SK-N-SH (cell line): ENCODE measurements around the gene ACAT2. TPM values are rescaled to one million over a fixed set of nuclear protein-coding genes. Genes with fewer than 3 reads are reported as not detected.
"Not testable (repeated sequence)": the region's sequence is repeated elsewhere in the genome, so short reads cannot be mapped to it uniquely, and the experiment has no call there.

Experiments used
- CTCF ChIA-PET: fragments of 300-600, 350-600 bp; formaldehyde crosslinking; extraction: SDS; loops from one replicate; lab custom pipeline; 2021; lab: Yijun Ruan, JAX
- POLR2A ChIA-PET: fragments of 350-600 bp; sonication (Branson Sonifier 250); formaldehyde crosslinking; extraction: SDS; loops from one replicate; lab custom pipeline; 2020; ENCODE audit warnings: antibody characterized with exemption, inconsistent platforms; lab: Yijun Ruan, JAX
- DNase-seq: peaks from one replicate; pipeline ENCODE4 v3.0.0; 2012
- H2AFZ ChIP-seq: fragments of 200-600 bp; sonication (generic); 2 replicates; pipeline ENCODE4 v1.8.1; 2016; ENCODE audit warnings: antibody characterized with exemption, mild to moderate bottlenecking, low read depth
- H3F3A ChIP-seq: fragments of 200-600 bp; sonication (generic); replicated peaks from 2 replicates; pipeline ENCODE3; 2016; ENCODE audit warnings: antibody characterized with exemption, mild to moderate bottlenecking; ENCODE audit not compliant: insufficient read depth
- H3K27ac ChIP-seq, 2 experiments: fragments of 200-500 bp in 1 of 2; fragments of 200-600 bp in 1 of 2; sonication (Bioruptor generic) in 1 of 2; sonication (generic), shearing (Covaris generic) in 1 of 2; 2 replicates each; pipeline versions ENCODE4 v1.5.1 to v1.6.1; 2014 to 2016; ENCODE audit warnings: low read depth in 2 of 2, inconsistent platforms in 1 of 2, low read length in 1 of 2, mild to moderate bottlenecking in 1 of 2, mixed read lengths in 1 of 2
- H3K27me3 ChIP-seq: fragments of 200-600 bp; sonication (generic), shearing (Covaris generic); 2 replicates; pipeline ENCODE4 v1.6.1; 2016; ENCODE audit warnings: mixed run types; ENCODE audit not compliant: insufficient read depth
- H3K36me3 ChIP-seq, 2 experiments: fragments of 200-500 bp in 1 of 2; fragments of 200-600 bp in 1 of 2; sonication (Bioruptor generic) in 1 of 2; sonication (generic) in 1 of 2; replicated peaks in 1 of 2; 2 replicates each; pipeline versions ENCODE3 to v1.5.1; 2014 to 2016; ENCODE audit warnings: low read length in 1 of 2, mild to moderate bottlenecking in 1 of 2; ENCODE audit not compliant: insufficient read depth in 2 of 2, control insufficient read depth in 1 of 2
- H3K4me1 ChIP-seq, 2 experiments: fragments of 200-500 bp in 1 of 2; fragments of 200-600 bp in 1 of 2; sonication (Bioruptor generic) in 1 of 2; sonication (generic), shearing (Covaris generic) in 1 of 2; 2 replicates each; pipeline versions ENCODE4 v1.5.1 to v1.6.1; 2014 to 2016; ENCODE audit warnings: low read depth in 1 of 2, low read length in 1 of 2, mixed run types in 1 of 2; ENCODE audit not compliant: insufficient read depth in 2 of 2, control insufficient read depth in 1 of 2
- H3K4me2 ChIP-seq: fragments of 200-600 bp; sonication (generic), shearing (Covaris generic); 2 replicates; pipeline ENCODE4 v1.6.1; 2017; ENCODE audit warnings: mixed run types
- H3K4me3 ChIP-seq, 2 experiments: fragments of 200-500 bp in 1 of 2; fragments of 200-600 bp in 1 of 2; sonication (Bioruptor generic) in 1 of 2; sonication (generic), shearing (Covaris generic) in 1 of 2; 2 replicates each; pipeline versions ENCODE4 v1.5.1 to v1.8.1; 2014 to 2016; ENCODE audit warnings: low read depth in 2 of 2, inconsistent platforms in 1 of 2, low read length in 1 of 2, mild to moderate bottlenecking in 1 of 2, mixed read lengths in 1 of 2, moderate library complexity in 1 of 2
- H3K79me2 ChIP-seq: fragments of 200-600 bp; sonication (generic); 2 replicates; pipeline ENCODE4 v1.8.1; 2017; ENCODE audit warnings: mild to moderate bottlenecking; ENCODE audit not compliant: insufficient read depth
- H3K9ac ChIP-seq: fragments of 200-600 bp; sonication (generic); 2 replicates; pipeline ENCODE4 v1.6.1; 2017; ENCODE audit warnings: mixed run types
- H3K9me2 ChIP-seq: fragments of 200-600 bp; sonication (generic); 2 replicates; pipeline ENCODE4 v1.6.1; 2017; ENCODE audit warnings: mixed run types
- H3K9me3 ChIP-seq: fragments of 200-600 bp; sonication (generic); 2 replicates; pipeline ENCODE4 v1.6.1; 2017; ENCODE audit warnings: mixed run types, mild to moderate bottlenecking, moderate library complexity
- H4K20me1 ChIP-seq: fragments of 200-600 bp; sonication (generic); 2 replicates; pipeline ENCODE4 v1.6.1; 2017; ENCODE audit warnings: mild to moderate bottlenecking, mixed run types; ENCODE audit not compliant: insufficient read depth
- EP300 ChIP-seq, 2 experiments: IDR thresholded peaks; 2 replicates each; pipeline versions ENCODE4 v1.4.0 to v1.6.1; 2012; ENCODE audit warnings: borderline replicate concordance in 1 of 2, low read depth in 1 of 2, low read length in 1 of 2
- FOSL2 ChIP-seq: IDR thresholded peaks from 2 replicates; pipeline ENCODE4 v1.4.0; 2012; ENCODE audit warnings: low read depth, mild to moderate bottlenecking, moderate library complexity, borderline replicate concordance
- FOXJ3 ChIP-seq: sonication (generic); formaldehyde crosslinking; IDR thresholded peaks from 2 replicates; pipeline ENCODE4 v1.5.1; 2020; ENCODE audit warnings: mild to moderate bottlenecking, missing genetic modification reagents
- IRF3 ChIP-seq: fragments of 150-350 bp; IDR thresholded peaks from 2 replicates; pipeline ENCODE4 v1.6.1; 2016; ENCODE audit warnings: mild to moderate bottlenecking, low read depth, low read length
- JUND ChIP-seq: IDR thresholded peaks from 2 replicates; pipeline ENCODE4 v1.4.0; 2012
- MXI1 ChIP-seq: IDR thresholded peaks from 2 replicates; pipeline ENCODE4 v1.6.1; 2012; ENCODE audit warnings: mild to moderate bottlenecking, low read depth, low read length, improper control_type of control experiment
- NRF1 ChIP-seq: IDR thresholded peaks from 2 replicates; pipeline ENCODE4 v1.6.1; 2012; ENCODE audit warnings: low read depth, mild to moderate bottlenecking, low read length
- PBX3 ChIP-seq: IDR thresholded peaks from 2 replicates; pipeline ENCODE4; 2012
- RAD21 ChIP-seq: IDR thresholded peaks from 2 replicates; pipeline ENCODE4 v1.6.1; 2012; ENCODE audit warnings: mild to moderate bottlenecking, low read length
- RCOR1 ChIP-seq: fragments of 150-350 bp; IDR thresholded peaks from 2 replicates; pipeline ENCODE4 v1.6.1; 2017; ENCODE audit warnings: antibody characterized with exemption, low read length
- SIN3A ChIP-seq: IDR thresholded peaks from 2 replicates; pipeline ENCODE4 v1.6.1; 2012; ENCODE audit warnings: low read depth, mild to moderate bottlenecking, low read length, moderate library complexity, borderline replicate concordance
- SMC3 ChIP-seq: IDR thresholded peaks from 2 replicates; pipeline ENCODE4 v1.6.1; 2012; ENCODE audit warnings: low read depth, low read length, improper control_type of control experiment
- TAF1 ChIP-seq: IDR thresholded peaks from 2 replicates; pipeline ENCODE4 v1.6.1; 2012; ENCODE audit warnings: low read depth, mild to moderate bottlenecking, low read length, moderate library complexity, borderline replicate concordance
- TCF12 ChIP-seq: IDR thresholded peaks from 2 replicates; pipeline ENCODE4 v1.4.0; 2012
- TEAD4 ChIP-seq: IDR thresholded peaks from 2 replicates; pipeline ENCODE4 v1.4.0; 2012; ENCODE audit warnings: mild to moderate bottlenecking, borderline replicate concordance; ENCODE audit not compliant: insufficient read depth
- USF1 ChIP-seq: IDR thresholded peaks from 2 replicates; pipeline ENCODE4 v1.4.0; 2012; ENCODE audit warnings: low read depth, borderline replicate concordance
- ZBTB33 ChIP-seq: IDR thresholded peaks from 2 replicates; pipeline ENCODE4 v1.4.0; 2012; ENCODE audit warnings: low read depth, borderline replicate concordance
- WGBS: methylation state at CpG from one replicate; pipeline ENCODE4 v1.1.6; 2017; ENCODE audit warnings: low lambda C conversion rate; 5-methylcytosine and 5-hydroxymethylcytosine counted together
- polyA plus RNA-seq, 3 experiments: library from polyadenylated mRNA; depleted of rRNA; stranded (reverse); fragments of >200 nt; gene quantifications; 2 replicates each; pipeline ENCODE4 v1.2.3, GENCODE V29; 2012
- TF ChIP-seq, protein P1 (sequence below): IDR thresholded peaks from 2 replicates; pipeline ENCODE4 v1.4.0; 2012; ENCODE audit warnings: low read depth
- TF ChIP-seq, protein P2 (sequence below): fragments of 200-600 bp; sonication (generic); IDR thresholded peaks from 2 replicates; pipeline ENCODE4 v1.6.1; 2017; ENCODE audit warnings: antibody characterized with exemption, mild to moderate bottlenecking, moderate library complexity

Gene ACAT2
- polyA plus RNA-seq, 1 of the 3 experiments (the other 2 are of a cell fraction), result 13.1 TPM

GRCh38 chr6:159733395-159733794 is 28.4 kb upstream of the ACAT2 start:
- H3F3A ChIP-seq, H3K9me2 ChIP-seq, H3K4me2 ChIP-seq, DNase-seq, POLR2A ChIA-PET, H3K9ac ChIP-seq, H2AFZ ChIP-seq, H3K27ac ChIP-seq, H3K4me3 ChIP-seq, H3K27me3 ChIP-seq, H3K9me3 ChIP-seq: not testable (repeated sequence)
- Histone ChIP-seq H3K79me2 (peaks cover 100% of the 10 kb centered on the region), H4K20me1 (peaks cover 99% of the 10 kb centered on the region), H3K4me1 (peaks cover 9 to 14% of the 10 kb centered on the region in 2 experiments; a peak in 3 of 4 replicates), H3K36me3 (peaks cover 6 to 20% of the 10 kb centered on the region in 2 experiments)
- CTCF ChIA-PET, result interaction anchor here (1.4 kb wide), 1 partner anchor 13 kb away, joined by 4 read pairs; no protein-coding TSS in a partner anchor
- WGBS, result 97% methylated on average over 12 of the region's 12 CpGs

DNA sequence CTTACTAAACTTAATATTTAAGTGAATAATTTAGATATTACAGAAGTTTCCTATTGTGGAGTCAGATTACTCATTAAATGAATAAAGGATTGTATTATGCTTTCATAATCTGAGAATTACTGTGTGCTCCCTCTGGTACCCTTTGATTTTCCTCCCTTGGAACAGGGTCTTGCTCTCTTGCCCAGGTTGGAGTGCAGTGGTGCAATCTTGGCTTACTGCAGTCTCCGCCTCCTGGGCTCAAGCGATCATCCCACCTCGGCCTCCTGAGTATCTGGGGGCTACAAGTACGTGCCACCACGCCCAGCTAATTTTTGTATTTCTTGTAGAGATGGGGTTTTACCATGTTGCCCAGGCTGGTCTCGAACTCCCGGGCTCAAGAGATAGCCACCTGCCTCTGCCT is 24.9 kb upstream of the ACAT2 start:
- H2AFZ ChIP-seq, result no peak overlapping the region
- WGBS, result 86% methylated on average over 7 of the region's 7 CpGs
- no peaks in the 10 kb centered on the region for H3K9me2 ChIP-seq
- peaks cover 0 to 11% of the 10 kb centered on the region in 2 experiments; a peak in 2 of 4 replicates for H3K4me1 ChIP-seq
- no peaks in the 10 kb centered on the region for H3K9me3 ChIP-seq
- H3K27ac ChIP-seq, result no peak overlapping the region
- H3K27me3 ChIP-seq, result no peaks in the 10 kb centered on the region
- H3K9ac ChIP-seq, result no peak overlapping the region
- TF ChIP-seq PBX3 (no peak), RAD21 (no peak), ZBTB33 (no peak), EP300 (IDR thresholded peaks at IDR 0.05; ENCODE audit: borderline replicate concordance in 1 of 2, low read depth in 1 of 2, low read length in 1 of 2) (no peak), FOSL2 (no peak), NRF1 (no peak), RCOR1 (no peak), JUND (no peak), TCF12 (no peak), FOXJ3 (CRISPR knock-in tag) (no peak), SIN3A (no peak), SMC3 (no peak), TAF1 (no peak), IRF3 (no peak), TEAD4 (no peak), MXI1 (no peak), USF1 (no peak)
- TF ChIP-seq, protein P1, sequence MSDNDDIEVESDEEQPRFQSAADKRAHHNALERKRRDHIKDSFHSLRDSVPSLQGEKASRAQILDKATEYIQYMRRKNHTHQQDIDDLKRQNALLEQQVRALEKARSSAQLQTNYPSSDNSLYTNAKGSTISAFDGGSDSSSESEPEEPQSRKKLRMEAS, result no peak
- TF ChIP-seq, protein P2, sequence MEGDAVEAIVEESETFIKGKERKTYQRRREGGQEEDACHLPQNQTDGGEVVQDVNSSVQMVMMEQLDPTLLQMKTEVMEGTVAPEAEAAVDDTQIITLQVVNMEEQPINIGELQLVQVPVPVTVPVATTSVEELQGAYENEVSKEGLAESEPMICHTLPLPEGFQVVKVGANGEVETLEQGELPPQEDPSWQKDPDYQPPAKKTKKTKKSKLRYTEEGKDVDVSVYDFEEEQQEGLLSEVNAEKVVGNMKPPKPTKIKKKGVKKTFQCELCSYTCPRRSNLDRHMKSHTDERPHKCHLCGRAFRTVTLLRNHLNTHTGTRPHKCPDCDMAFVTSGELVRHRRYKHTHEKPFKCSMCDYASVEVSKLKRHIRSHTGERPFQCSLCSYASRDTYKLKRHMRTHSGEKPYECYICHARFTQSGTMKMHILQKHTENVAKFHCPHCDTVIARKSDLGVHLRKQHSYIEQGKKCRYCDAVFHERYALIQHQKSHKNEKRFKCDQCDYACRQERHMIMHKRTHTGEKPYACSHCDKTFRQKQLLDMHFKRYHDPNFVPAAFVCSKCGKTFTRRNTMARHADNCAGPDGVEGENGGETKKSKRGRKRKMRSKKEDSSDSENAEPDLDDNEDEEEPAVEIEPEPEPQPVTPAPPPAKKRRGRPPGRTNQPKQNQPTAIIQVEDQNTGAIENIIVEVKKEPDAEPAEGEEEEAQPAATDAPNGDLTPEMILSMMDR, result no peak
- H3F3A ChIP-seq, result peaks cover 5% of the 10 kb centered on the region
- CTCF ChIA-PET, result no interaction called here
- H3K79me2 ChIP-seq, result peaks cover 100% of the 10 kb centered on the region
- no peak overlapping the region for H3K4me2 ChIP-seq
- DNase-seq, result no peak
- H3K36me3 ChIP-seq, result peaks cover 33 to 55% of the 10 kb centered on the region in 2 experiments
- POLR2A ChIA-PET, result no interaction called here
- peaks cover 74% of the 10 kb centered on the region for H4K20me1 ChIP-seq
- no peak overlapping the region for H3K4me3 ChIP-seq
